ENCODE results near the gene TRIM45.

The TRIM45 gene

DNA sequence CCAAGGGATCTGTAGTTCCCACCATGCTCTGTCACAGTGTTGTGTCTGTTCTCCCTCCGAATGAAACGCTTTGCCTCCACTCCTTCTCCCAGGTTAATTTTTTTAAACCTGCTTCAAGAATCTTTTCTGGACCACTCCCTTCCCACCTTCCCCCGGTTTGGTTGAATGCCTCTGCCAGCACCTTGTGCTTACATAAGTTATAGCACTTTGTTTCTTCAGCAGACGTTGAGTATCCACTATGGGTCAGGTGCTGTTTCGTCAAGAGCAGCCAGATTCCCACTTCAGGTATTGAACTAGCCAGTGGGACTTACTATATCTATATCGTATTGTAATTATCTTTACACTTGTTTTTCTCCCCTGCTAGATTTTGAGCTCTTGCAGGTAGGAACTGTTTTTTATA is 33.9 kb downstream of the TRIM45 start (continued):
- no peak for TF ChIP-seq ZNF677 (tag by site-specific recombination; IDR thresholded peaks at IDR 0.05)
- TF ChIP-seq HOXD13 (CRISPR knock-in tag; IDR thresholded peaks at IDR 0.05; ENCODE audit: borderline replicate concordance), result no peak
- TF ChIP-seq, protein P1, sequence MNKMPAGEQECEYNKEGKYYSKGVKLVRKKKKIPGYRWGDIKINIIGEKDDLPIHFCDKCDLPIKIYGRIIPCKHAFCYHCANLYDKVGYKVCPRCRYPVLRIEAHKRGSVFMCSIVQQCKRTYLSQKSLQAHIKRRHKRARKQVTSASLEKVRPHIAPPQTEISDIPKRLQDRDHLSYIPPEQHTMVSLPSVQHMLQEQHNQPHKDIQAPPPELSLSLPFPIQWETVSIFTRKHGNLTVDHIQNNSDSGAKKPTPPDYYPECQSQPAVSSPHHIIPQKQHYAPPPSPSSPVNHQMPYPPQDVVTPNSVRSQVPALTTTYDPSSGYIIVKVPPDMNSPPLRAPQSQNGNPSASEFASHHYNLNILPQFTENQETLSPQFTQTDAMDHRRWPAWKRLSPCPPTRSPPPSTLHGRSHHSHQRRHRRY (tag by site-specific recombination; IDR thresholded peaks at IDR 0.05), result no peak
- TF ChIP-seq ZNF157 (tag by site-specific recombination; IDR thresholded peaks at IDR 0.05), result no peak
- TF ChIP-seq ZNF549 (tag by site-specific recombination; IDR thresholded peaks at IDR 0.05), result no peak
- no peak for TF ChIP-seq ZNF366 (tag by site-specific recombination; conservative IDR thresholded peaks at IDR 0.05)

DNA sequence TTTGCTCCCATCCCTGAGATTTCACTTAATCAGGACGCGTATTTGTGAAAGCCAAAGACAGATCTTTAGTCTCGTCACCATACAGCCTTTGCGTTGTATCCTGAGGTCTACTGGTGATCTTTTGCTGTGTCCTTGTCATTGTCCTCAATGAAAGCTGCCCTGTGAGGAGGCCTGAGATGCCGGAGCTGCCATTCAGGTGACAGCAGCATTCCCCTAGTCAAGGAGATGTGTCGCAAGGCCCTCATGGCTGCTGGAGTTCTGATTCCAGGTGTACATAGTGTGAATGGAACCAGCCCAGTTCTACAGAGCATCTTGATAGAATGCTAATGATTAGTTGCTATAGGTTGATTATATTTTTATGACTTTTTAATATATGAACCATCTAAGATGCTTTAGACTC is 37.3 kb downstream of the TRIM45 start:
- Histone ChIP-seq H3K4me1 (ENCODE audit: control insufficient read depth, insufficient read depth, low read length) (no peaks in the 10 kb centered on the region), H3K36me3 (ENCODE audit: control insufficient read depth in 2 of 2, insufficient read depth in 1 of 2, low read length in 2 of 2) (peaks cover 28 to 90% of the 10 kb centered on the region in 2 experiments), H3K4me3 (ENCODE audit: low read depth, low read length) (no peak overlapping the region), H3K9me3 (ENCODE audit: control insufficient read depth, insufficient read depth, low read depth, low read length) (no peaks in the 10 kb centered on the region), H3K27ac (ENCODE audit: extremely low read depth, low read depth, low read length) (no peak overlapping the region)
- TF ChIP-seq ZNF175 (tag by site-specific recombination; IDR thresholded peaks at IDR 0.05) (no peak), ZNF174 (tag by site-specific recombination; IDR thresholded peaks at IDR 0.05) (no peak), ZNF560 (tag by site-specific recombination; IDR thresholded peaks at IDR 0.05; ENCODE audit: borderline replicate concordance) (no peak), ZNF121 (tag by site-specific recombination; IDR thresholded peaks at IDR 0.05) (no peak), ZNF701 (tag by site-specific recombination; IDR thresholded peaks at IDR 0.05) (no peak), ZNF2 (tag by site-specific recombination; IDR thresholded peaks at IDR 0.05) (no peak), ZNF837 (tag by site-specific recombination; IDR thresholded peaks at IDR 0.05) (no peak), ZNF610 (tag by site-specific recombination; IDR thresholded peaks at IDR 0.05; ENCODE audit: borderline replicate concordance) (no peak), ZNF776 (tag by site-specific recombination; IDR thresholded peaks at IDR 0.05; ENCODE audit: borderline replicate concordance) (no peak), ZNF140 (tag by site-specific recombination; IDR thresholded peaks at IDR 0.05) (no peak), ZBTB20 (tag by site-specific recombination; IDR thresholded peaks at IDR 0.05) (no peak), ZNF544 (tag by site-specific recombination; IDR thresholded peaks at IDR 0.05) (no peak), ZNF621 (tag by site-specific recombination; IDR thresholded peaks at IDR 0.05) (no peak)
- TF ChIP-seq, protein P2, sequence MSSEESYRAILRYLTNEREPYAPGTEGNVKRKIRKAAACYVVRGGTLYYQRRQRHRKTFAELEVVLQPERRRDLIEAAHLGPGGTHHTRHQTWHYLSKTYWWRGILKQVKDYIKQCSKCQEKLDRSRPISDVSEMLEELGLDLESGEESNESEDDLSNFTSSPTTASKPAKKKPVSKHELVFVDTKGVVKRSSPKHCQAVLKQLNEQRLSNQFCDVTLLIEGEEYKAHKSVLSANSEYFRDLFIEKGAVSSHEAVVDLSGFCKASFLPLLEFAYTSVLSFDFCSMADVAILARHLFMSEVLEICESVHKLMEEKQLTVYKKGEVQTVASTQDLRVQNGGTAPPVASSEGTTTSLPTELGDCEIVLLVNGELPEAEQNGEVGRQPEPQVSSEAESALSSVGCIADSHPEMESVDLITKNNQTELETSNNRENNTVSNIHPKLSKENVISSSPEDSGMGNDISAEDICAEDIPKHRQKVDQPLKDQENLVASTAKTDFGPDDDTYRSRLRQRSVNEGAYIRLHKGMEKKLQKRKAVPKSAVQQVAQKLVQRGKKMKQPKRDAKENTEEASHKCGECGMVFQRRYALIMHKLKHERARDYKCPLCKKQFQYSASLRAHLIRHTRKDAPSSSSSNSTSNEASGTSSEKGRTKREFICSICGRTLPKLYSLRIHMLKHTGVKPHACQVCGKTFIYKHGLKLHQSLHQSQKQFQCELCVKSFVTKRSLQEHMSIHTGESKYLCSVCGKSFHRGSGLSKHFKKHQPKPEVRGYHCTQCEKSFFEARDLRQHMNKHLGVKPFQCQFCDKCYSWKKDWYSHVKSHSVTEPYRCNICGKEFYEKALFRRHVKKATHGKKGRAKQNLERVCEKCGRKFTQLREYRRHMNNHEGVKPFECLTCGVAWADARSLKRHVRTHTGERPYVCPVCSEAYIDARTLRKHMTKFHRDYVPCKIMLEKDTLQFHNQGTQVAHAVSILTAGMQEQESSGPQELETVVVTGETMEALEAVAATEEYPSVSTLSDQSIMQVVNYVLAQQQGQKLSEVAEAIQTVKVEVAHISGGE (tag by site-specific recombination; conservative IDR thresholded peaks at IDR 0.05; ENCODE audit: low read depth), result no peak
- ChIA-PET CTCF (no interaction called here), POLR2A (no interaction called here)

DNA sequence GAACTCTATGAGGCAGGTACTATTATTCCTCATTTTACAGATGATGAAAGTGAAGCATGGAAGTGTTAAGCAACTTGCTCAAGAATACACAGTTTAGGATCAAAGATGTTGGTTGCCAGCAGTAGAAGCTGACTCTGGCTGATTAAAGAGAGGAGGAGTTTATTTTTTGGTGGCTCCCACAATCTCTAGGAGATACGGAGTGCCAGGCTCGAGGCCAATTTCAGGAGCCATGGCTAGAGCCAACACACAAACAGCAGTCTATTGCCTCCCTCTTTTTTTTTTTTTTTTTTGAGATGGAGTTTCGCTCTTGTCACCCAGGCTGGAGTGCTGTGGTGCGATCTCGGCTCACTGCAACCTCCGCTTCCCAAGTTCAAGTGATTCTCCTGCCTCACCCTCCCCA is 41.8 kb downstream of the TRIM45 start:
- no peak overlapping the region for H3K27ac ChIP-seq (ENCODE audit: extremely low read depth, low read depth, low read length)
- CTCF ChIA-PET, result no interaction called here
- H3K4me1 ChIP-seq (ENCODE audit: control insufficient read depth, insufficient read depth, low read length), result no peaks in the 10 kb centered on the region
- H3K9me3 ChIP-seq (ENCODE audit: control insufficient read depth, insufficient read depth, low read depth, low read length), result no peaks in the 10 kb centered on the region
- H3K36me3 ChIP-seq (ENCODE audit: control insufficient read depth in 2 of 2, insufficient read depth in 1 of 2, low read length in 2 of 2), result peaks cover 38 to 98% of the 10 kb centered on the region in 2 experiments
- POLR2A ChIA-PET, result interaction anchor here (0.7 kb wide), 1 partner anchor 24 kb away, joined by 3 read pairs; no protein-coding TSS in a partner anchor
- H3K4me3 ChIP-seq (ENCODE audit: low read depth, low read length), result no peak overlapping the region
- TF ChIP-seq, protein P3, sequence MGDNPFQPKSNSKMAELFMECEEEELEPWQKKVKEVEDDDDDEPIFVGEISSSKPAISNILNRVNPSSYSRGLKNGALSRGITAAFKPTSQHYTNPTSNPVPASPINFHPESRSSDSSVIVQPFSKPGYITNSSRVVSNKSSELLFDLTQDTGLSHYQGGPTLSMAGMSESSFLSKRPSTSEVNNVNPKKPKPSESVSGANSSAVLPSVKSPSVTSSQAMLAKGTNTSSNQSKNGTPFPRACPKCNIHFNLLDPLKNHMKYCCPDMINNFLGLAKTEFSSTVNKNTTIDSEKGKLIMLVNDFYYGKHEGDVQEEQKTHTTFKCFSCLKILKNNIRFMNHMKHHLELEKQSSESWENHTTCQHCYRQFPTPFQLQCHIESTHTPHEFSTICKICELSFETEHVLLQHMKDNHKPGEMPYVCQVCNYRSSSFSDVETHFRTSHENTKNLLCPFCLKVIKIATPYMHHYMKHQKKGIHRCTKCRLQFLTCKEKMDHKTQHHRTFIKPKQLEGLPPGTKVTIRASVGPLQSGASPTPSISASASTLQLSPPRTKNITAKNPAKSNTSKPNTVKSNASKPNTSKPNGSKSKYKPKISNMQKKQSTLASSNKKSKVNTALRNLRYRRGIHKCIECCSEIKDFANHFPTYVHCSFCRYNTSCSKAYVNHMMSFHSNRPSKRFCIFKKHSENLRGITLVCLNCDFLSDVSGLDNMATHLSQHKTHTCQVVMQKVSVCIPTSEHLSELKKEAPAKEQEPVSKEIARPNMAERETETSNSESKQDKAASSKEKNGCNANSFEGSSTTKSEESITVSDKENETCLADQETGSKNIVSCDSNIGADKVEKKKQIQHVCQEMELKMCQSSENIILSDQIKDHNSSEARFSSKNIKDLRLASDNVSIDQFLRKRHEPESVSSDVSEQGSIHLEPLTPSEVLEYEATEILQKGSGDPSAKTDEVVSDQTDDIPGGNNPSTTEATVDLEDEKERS (tag by site-specific recombination; IDR thresholded peaks at IDR 0.05), result no peak
- TF ChIP-seq, protein P4, sequence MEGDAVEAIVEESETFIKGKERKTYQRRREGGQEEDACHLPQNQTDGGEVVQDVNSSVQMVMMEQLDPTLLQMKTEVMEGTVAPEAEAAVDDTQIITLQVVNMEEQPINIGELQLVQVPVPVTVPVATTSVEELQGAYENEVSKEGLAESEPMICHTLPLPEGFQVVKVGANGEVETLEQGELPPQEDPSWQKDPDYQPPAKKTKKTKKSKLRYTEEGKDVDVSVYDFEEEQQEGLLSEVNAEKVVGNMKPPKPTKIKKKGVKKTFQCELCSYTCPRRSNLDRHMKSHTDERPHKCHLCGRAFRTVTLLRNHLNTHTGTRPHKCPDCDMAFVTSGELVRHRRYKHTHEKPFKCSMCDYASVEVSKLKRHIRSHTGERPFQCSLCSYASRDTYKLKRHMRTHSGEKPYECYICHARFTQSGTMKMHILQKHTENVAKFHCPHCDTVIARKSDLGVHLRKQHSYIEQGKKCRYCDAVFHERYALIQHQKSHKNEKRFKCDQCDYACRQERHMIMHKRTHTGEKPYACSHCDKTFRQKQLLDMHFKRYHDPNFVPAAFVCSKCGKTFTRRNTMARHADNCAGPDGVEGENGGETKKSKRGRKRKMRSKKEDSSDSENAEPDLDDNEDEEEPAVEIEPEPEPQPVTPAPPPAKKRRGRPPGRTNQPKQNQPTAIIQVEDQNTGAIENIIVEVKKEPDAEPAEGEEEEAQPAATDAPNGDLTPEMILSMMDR (tag by site-specific recombination; IDR thresholded peaks at IDR 0.05), result no peak
- TF ChIP-seq ZNF830 (tag by site-specific recombination; IDR thresholded peaks at IDR 0.05; ENCODE audit: low read depth) (no peak), ZNF366 (tag by site-specific recombination; conservative IDR thresholded peaks at IDR 0.05) (no peak)
- TF ChIP-seq, protein P5, sequence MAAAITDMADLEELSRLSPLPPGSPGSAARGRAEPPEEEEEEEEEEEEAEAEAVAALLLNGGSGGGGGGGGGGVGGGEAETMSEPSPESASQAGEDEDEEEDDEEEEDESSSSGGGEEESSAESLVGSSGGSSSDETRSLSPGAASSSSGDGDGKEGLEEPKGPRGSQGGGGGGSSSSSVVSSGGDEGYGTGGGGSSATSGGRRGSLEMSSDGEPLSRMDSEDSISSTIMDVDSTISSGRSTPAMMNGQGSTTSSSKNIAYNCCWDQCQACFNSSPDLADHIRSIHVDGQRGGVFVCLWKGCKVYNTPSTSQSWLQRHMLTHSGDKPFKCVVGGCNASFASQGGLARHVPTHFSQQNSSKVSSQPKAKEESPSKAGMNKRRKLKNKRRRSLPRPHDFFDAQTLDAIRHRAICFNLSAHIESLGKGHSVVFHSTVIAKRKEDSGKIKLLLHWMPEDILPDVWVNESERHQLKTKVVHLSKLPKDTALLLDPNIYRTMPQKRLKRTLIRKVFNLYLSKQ (tag by site-specific recombination; IDR thresholded peaks at IDR 0.05; ENCODE audit: borderline replicate concordance), result no peak
